GM23248 (cell line): Measurements from ENCODE around the gene DGKQ.

Source experiments
- EZH2 ChIP-seq: fragments of 200-600 bp; sonication (generic); IDR thresholded peaks from 2 replicates; pipeline ENCODE4 v1.6.1; 2018; ENCODE audit warnings: antibody characterized with exemption, mild to moderate bottlenecking; ENCODE audit not compliant: insufficient read depth, poor library complexity, severe bottlenecking
- EZH2phosphoT487 ChIP-seq: fragments of 200-600 bp; sonication (generic); IDR thresholded peaks from 2 replicates; pipeline ENCODE4 v1.6.1; 2018; ENCODE audit warnings: antibody characterized with exemption, moderate library complexity, mild to moderate bottlenecking, low read depth; ENCODE audit not compliant: insufficient read depth

GRCh38 chr4:968221-968620 lies 5.1 kb downstream of the DGKQ start:
- TF ChIP-seq EZH2, result no peak
- no peak for TF ChIP-seq EZH2phosphoT487
